ENCODE measurements around the gene DNAL1. TPM values are rescaled to one million over a fixed set of nuclear protein-coding genes. Genes with fewer than 3 reads are reported as not detected.

Gene DNAL1
- polyA plus RNA-seq, 1 of the 3 experiments (the other 2 are of a cell fraction) = 2.6 TPM

- no peak overlapping the region for H2AFZ ChIP-seq (ENCODE audit: low read depth)
- H3F3A ChIP-seq (replicated peaks; ENCODE audit: insufficient read depth) = no peaks in the 10 kb centered on the region
- H3K36me3 ChIP-seq (replicated peaks in 1 of 2; ENCODE audit: control insufficient read depth in 1 of 2, insufficient read depth in 2 of 2, low read length in 1 of 2) = no peaks in the 10 kb centered on the region
- no peaks in the 10 kb centered on the region for H3K27me3 ChIP-seq (ENCODE audit: insufficient read depth)
- H3K9me2 ChIP-seq = no peaks in the 10 kb centered on the region
- no peaks in the 10 kb centered on the region for H3K79me2 ChIP-seq (ENCODE audit: insufficient read depth)
- ChIA-PET POLR2A (no interaction called here), CTCF (interaction anchor here (2.2 to 7.5 kb wide), 2 partner anchors 12 to 122 kb away, joined by 5 to 73 read pairs; no protein-coding TSS in a partner anchor)
- no peak overlapping the region for H3K4me3 ChIP-seq (ENCODE audit: low read depth in 2 of 2, low read length in 1 of 2)
- no peaks in the 10 kb centered on the region for H3K4me1 ChIP-seq (ENCODE audit: control insufficient read depth in 1 of 2, insufficient read depth in 2 of 2, low read depth in 1 of 2, low read length in 1 of 2)
- DNase-seq = no peak
- H3K27ac ChIP-seq (ENCODE audit: low read depth in 2 of 2, low read length in 1 of 2) = no peak overlapping the region
- H3K9me3 ChIP-seq = no peaks in the 10 kb centered on the region
- no peak overlapping the region for H3K9ac ChIP-seq
- WGBS (ENCODE audit: low lambda C conversion rate) = 88% methylated on average over 10 of the region's 10 CpGs
- H3K4me2 ChIP-seq = no peak overlapping the region
- TF ChIP-seq ELF1 (IDR thresholded peaks at IDR 0.05) = no peak
- no peak for TF ChIP-seq SMC3 (IDR thresholded peaks at IDR 0.05; ENCODE audit: low read depth, low read length)
- TF ChIP-seq RAD21 (IDR thresholded peaks at IDR 0.05; ENCODE audit: low read length) = no peak
- no peak for TF ChIP-seq JUND (IDR thresholded peaks at IDR 0.05)
- no peak for TF ChIP-seq TEAD4 (IDR thresholded peaks at IDR 0.05; ENCODE audit: borderline replicate concordance, insufficient read depth)
- TF ChIP-seq, protein P1, sequence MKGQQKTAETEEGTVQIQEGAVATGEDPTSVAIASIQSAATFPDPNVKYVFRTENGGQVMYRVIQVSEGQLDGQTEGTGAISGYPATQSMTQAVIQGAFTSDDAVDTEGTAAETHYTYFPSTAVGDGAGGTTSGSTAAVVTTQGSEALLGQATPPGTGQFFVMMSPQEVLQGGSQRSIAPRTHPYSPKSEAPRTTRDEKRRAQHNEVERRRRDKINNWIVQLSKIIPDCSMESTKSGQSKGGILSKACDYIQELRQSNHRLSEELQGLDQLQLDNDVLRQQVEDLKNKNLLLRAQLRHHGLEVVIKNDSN (IDR thresholded peaks at IDR 0.05; ENCODE audit: borderline replicate concordance, low read depth) = no peak
- no peak for TF ChIP-seq RCOR1 (IDR thresholded peaks at IDR 0.05; ENCODE audit: low read length)
- TF ChIP-seq FOXM1 (IDR thresholded peaks at IDR 0.05; ENCODE audit: low read depth) = no peak
- TF ChIP-seq, protein P2, sequence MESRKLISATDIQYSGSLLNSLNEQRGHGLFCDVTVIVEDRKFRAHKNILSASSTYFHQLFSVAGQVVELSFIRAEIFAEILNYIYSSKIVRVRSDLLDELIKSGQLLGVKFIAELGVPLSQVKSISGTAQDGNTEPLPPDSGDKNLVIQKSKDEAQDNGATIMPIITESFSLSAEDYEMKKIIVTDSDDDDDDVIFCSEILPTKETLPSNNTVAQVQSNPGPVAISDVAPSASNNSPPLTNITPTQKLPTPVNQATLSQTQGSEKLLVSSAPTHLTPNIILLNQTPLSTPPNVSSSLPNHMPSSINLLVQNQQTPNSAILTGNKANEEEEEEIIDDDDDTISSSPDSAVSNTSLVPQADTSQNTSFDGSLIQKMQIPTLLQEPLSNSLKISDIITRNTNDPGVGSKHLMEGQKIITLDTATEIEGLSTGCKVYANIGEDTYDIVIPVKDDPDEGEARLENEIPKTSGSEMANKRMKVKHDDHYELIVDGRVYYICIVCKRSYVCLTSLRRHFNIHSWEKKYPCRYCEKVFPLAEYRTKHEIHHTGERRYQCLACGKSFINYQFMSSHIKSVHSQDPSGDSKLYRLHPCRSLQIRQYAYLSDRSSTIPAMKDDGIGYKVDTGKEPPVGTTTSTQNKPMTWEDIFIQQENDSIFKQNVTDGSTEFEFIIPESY (IDR thresholded peaks at IDR 0.05; ENCODE audit: borderline replicate concordance, low read depth) = no peak
- TF ChIP-seq FOXJ3 (CRISPR knock-in tag; IDR thresholded peaks at IDR 0.05) = no peak
- TF ChIP-seq RXRA (IDR thresholded peaks at IDR 0.05; ENCODE audit: borderline replicate concordance, low read depth) = no peak
- no peak for TF ChIP-seq NRF1 (IDR thresholded peaks at IDR 0.05; ENCODE audit: low read depth, low read length)
- TF ChIP-seq PBX3 (IDR thresholded peaks at IDR 0.05) = no peak
- TF ChIP-seq TAF1 (IDR thresholded peaks at IDR 0.05; ENCODE audit: borderline replicate concordance, low read depth, low read length) = no peak
- H4K20me1 ChIP-seq (ENCODE audit: insufficient read depth) = no peaks in the 10 kb centered on the region
These were observed 14.6 kb upstream of the DNAL1 start for GRCh38 chr14:73630009-73630780.
